GM12878 (cell line): ENCODE data around the gene RANBP17. TPM values are rescaled to one million over a fixed set of nuclear protein-coding genes. Genes with fewer than 3 reads are reported as not detected.

Source experiments
- ATAC-seq: fragments of 200-7000 bp; cut with Tn5 transposase; 3 replicates; pipeline ENCODE4 v1.9.1; 2020; ENCODE audit warnings: mild to moderate bottlenecking, moderate library complexity
- BruUV-seq: library from RNA; stranded (reverse); fragments of 400-500 nt; replicated peaks from 2 replicates; lab custom pipeline; 2021; lab: Mats Ljungman, UMichigan
- CTCF ChIA-PET: fragments of 300-600 bp; sonication (Branson Sonifier 250); formaldehyde crosslinking; extraction: SDS; loops from one replicate; lab custom pipeline; 2021; ENCODE audit warnings: inconsistent platforms; lab: Yijun Ruan, JAX
- POLR2A ChIA-PET: fragments of 350-600 bp; formaldehyde crosslinking; extraction: SDS; loops from one replicate; lab custom pipeline; 2021; ENCODE audit warnings: inconsistent platforms; lab: Charles Lee
- RAD21 ChIA-PET: fragments of 300-600 bp; sonication (Branson Sonifier 250); formaldehyde crosslinking; loops from one replicate; lab custom pipeline; 2023; ENCODE audit warnings: antibody characterized with exemption; ENCODE audit not compliant: unreplicated experiment; lab: Charles Lee
- SMC1A ChIA-PET: fragments of 300-600 bp; sonication (Branson Sonifier 250); formaldehyde crosslinking; loops from one replicate; lab custom pipeline; 2023; ENCODE audit not compliant: unreplicated experiment, uncharacterized antibody; lab: Charles Lee
- DNase-seq: peaks from one replicate; pipeline ENCODE4 v3.0.0-alpha.2; 2011; ENCODE audit warnings: low read depth, low spot score
- FAIRE-seq: peaks from 3 replicates; lab custom pipeline; 2011; peaks lifted over from hg19 to GRCh38; lab: Jason Lieb, UNC
- H2AFZ ChIP-seq: 2 replicates; pipeline ENCODE4 v1.6.0; 2011; ENCODE audit warnings: low read depth, low read length, control low read depth; ENCODE audit not compliant: control insufficient read depth
- H3K27ac ChIP-seq: 2 replicates; pipeline ENCODE4 v1.5.1; 2011; ENCODE audit warnings: control low read depth; ENCODE audit not compliant: control insufficient read depth, insufficient read depth
- H3K27me3 ChIP-seq, 2 experiments: replicated peaks in 1 of 2; 2 replicates each; pipeline versions ENCODE4 v1.6.0 to v1.6.1; 2011; ENCODE audit warnings: low read length in 1 of 2; ENCODE audit not compliant: control insufficient read depth in 2 of 2, insufficient read depth in 2 of 2
- H3K36me3 ChIP-seq, 2 experiments: 2 replicates each; pipeline ENCODE4 v1.5.1; 2011; ENCODE audit warnings: low read length in 1 of 2; ENCODE audit not compliant: control insufficient read depth in 2 of 2, insufficient read depth in 2 of 2
- H3K4me1 ChIP-seq: 2 replicates; pipeline ENCODE4 v1.6.1; 2011; ENCODE audit warnings: mild to moderate bottlenecking, low read length, moderate library complexity, mixed read lengths; ENCODE audit not compliant: control insufficient read depth, insufficient read depth
- H3K4me2 ChIP-seq: 2 replicates; pipeline ENCODE4 v1.6.0; 2011; ENCODE audit warnings: control low read depth; ENCODE audit not compliant: control insufficient read depth, insufficient read depth
- H3K4me3 ChIP-seq: fragments of 200-600 bp; sonication (generic); 2 replicates; pipeline ENCODE4 v1.5.1; 2016
- H3K79me2 ChIP-seq: 2 replicates; pipeline ENCODE4 v1.6.0; 2011; ENCODE audit warnings: low read length; ENCODE audit not compliant: control insufficient read depth, insufficient read depth
- H3K9ac ChIP-seq: 2 replicates; pipeline ENCODE4 v1.8.0; 2011; ENCODE audit warnings: low read length, control low read depth, mixed read lengths; ENCODE audit not compliant: control insufficient read depth, insufficient read depth
- H3K9me3 ChIP-seq: replicated peaks from 3 replicates; pipeline ENCODE4 v1.5.1; 2011; ENCODE audit warnings: mild to moderate bottlenecking, low read length; ENCODE audit not compliant: control insufficient read depth, insufficient read depth
- H4K20me1 ChIP-seq: 2 replicates; pipeline ENCODE4 v1.6.0; 2011; ENCODE audit not compliant: control insufficient read depth, insufficient read depth
- CHD1 ChIP-seq: IDR thresholded peaks from 2 replicates; pipeline ENCODE4 v1.6.1; 2012; ENCODE audit warnings: low read depth, low read length, improper control_type of control experiment
- FOS ChIP-seq: IDR thresholded peaks from 3 replicates; pipeline ENCODE4 v1.6.1; 2011; ENCODE audit warnings: borderline replicate concordance; ENCODE audit not compliant: insufficient read length; ENCODE audit errors: extremely low read depth
- GABPA ChIP-seq: IDR thresholded peaks from 2 replicates; pipeline ENCODE4 v1.6.1; 2014; ENCODE audit warnings: antibody characterized with exemption, low read depth, mild to moderate bottlenecking, inconsistent platforms
- MAX ChIP-seq: IDR thresholded peaks from 2 replicates; pipeline ENCODE4 v1.6.1; 2012; ENCODE audit warnings: low read depth, low read length, improper control_type of control experiment
- NFYA ChIP-seq: IDR thresholded peaks from 2 replicates; pipeline ENCODE4 v1.6.1; 2011; ENCODE audit warnings: low read depth, mild to moderate bottlenecking, low read length, improper control_type of control experiment, borderline replicate concordance
- RAD21 ChIP-seq: IDR thresholded peaks from 2 replicates; pipeline ENCODE4 v1.6.1; 2011; ENCODE audit warnings: mild to moderate bottlenecking, low read depth, low read length, moderate library complexity; ENCODE audit not compliant: insufficient read depth
- RELB ChIP-seq: fragments of 450-650 bp; IDR thresholded peaks from 2 replicates; pipeline ENCODE4 v1.6.1; 2017; ENCODE audit warnings: low read depth, mild to moderate bottlenecking, moderate library complexity
- SPI1 ChIP-seq: IDR thresholded peaks from 2 replicates; pipeline ENCODE4 v1.6.1; 2011; ENCODE audit warnings: low read depth, mild to moderate bottlenecking, low read length, moderate library complexity, borderline replicate concordance; ENCODE audit not compliant: insufficient read depth
- WGBS: methylation state at CpG from one replicate; pipeline ENCODE4 v1.1.6; 2016; ENCODE audit warnings: low lambda C conversion rate; ENCODE audit not compliant: insufficient replicate concordance, insufficient coverage; ENCODE audit errors: missing lambda C conversion rate; 5-methylcytosine and 5-hydroxymethylcytosine counted together
- in situ Hi-C: fragments of 300-500 bp; cut with MboI; formaldehyde crosslinking; loops from 9 replicates; pipeline ENCODE4 v1.14.3; 2018; ENCODE audit warnings: mixed read lengths
- intact Hi-C: fragments of 100-400 bp; cut with micrococcal nuclease; formaldehyde crosslinking; loops from one replicate; pipeline ENCODE4 v1.14.2; 2022; ENCODE audit not compliant: unreplicated experiment
- polyA plus RNA-seq, 11 experiments: library from polyadenylated mRNA; depleted of rRNA in 4 of 11; unstranded in 6 of 11; stranded (reverse) in 5 of 11; fragments of >200 nt; fragmentation: Nextera tagmentation in 4 of 11; fragmentation: Illumina TruSeq in 1 of 11; extraction: Ambion mirVana in 4 of 11; extraction: Trizol in 1 of 11; gene quantifications; 1 replicate in 1 of 11; 2 replicates in 10 of 11; pipeline versions ENCODE4 v1.2.1 to v1.2.3, GENCODE V29; 2011 to 2016; ENCODE audit warnings: inconsistent platforms in 2 of 11, missing spikeins in 2 of 11, low read depth in 1 of 11
- total RNA-seq, 4 experiments: library from RNA; depleted of rRNA in 3 of 4; stranded (reverse); fragments of >200 nt in 3 of 4; fragmentation: Illumina TruSeq in 1 of 4; extraction: Trizol in 1 of 4; gene quantifications; 2 replicates each; pipeline versions ENCODE4 v1.2.1 to v1.2.3, GENCODE V29; 2013 to 2021

Gene RANBP17
- total and polyA plus RNA-seq, 10 of the 15 experiments (the other 5 are each of a cell fraction or from before 2014, with no cell fraction given) = 0.10 TPM; not detected in 9

GRCh38 chr5:170886210-170886894 lies 24.5 kb downstream of the RANBP17 start:
- H3K9me3 ChIP-seq = no peaks in the 10 kb centered on the region
- H3K27me3 ChIP-seq = no peaks in the 10 kb centered on the region
- FAIRE-seq (no peak), ATAC-seq (no peak), DNase-seq (no peak)
- WGBS = 26% methylated on average over 3 of the region's 3 CpGs
- TF ChIP-seq CHD1 (no peak), RAD21 (no peak), RELB (no peak), GABPA (no peak), NFYA (no peak), SPI1 (no peak), FOS (no peak), MAX (no peak)
- ChIA-PET CTCF (no interaction called here), POLR2A (no interaction called here), RAD21 (no interaction called here), SMC1A (no interaction called here)
- no peaks in the 10 kb centered on the region for H3K4me1 ChIP-seq
- H3K36me3 ChIP-seq = no peaks in the 10 kb centered on the region
- in situ Hi-C loops = no loop called here
- no peak overlapping the region for H2AFZ ChIP-seq
- no peak overlapping the region for H3K27ac ChIP-seq
- no TSS peak for BruUV-seq
- no peaks in the 10 kb centered on the region for H4K20me1 ChIP-seq
- no peak overlapping the region for H3K4me2 ChIP-seq
- intact Hi-C loops = no loop called here
- no peak overlapping the region for H3K9ac ChIP-seq
- H3K4me3 ChIP-seq = no peak overlapping the region
- no peaks in the 10 kb centered on the region for H3K79me2 ChIP-seq
